ENCODE measurements around the gene RTP4.

The RTP4 gene

DNA sequence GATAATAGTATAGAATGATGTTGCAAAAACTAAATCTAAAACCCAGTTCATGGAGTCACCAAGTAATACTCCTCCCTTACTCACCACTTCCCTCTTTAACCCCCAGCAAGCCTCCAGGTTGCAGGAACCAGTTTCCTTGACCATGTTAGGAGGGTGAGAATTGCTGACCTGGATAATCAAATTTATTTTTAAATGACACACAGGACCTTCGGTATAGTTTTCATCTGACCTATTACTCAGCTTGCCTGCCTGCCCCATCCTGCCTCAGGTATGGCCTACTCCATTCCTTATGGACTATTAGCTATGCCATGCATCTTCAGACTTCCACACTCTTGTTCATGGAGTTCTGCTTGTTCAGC is 883 bp downstream of the RTP4 start:
- TF ChIP-seq TAF1 (IDR thresholded peaks at IDR 0.05; ENCODE audit: low read depth) (no peak), TCF12 (IDR thresholded peaks at IDR 0.05; ENCODE audit: low read depth) (no peak), FOXM1 (IDR thresholded peaks at IDR 0.05; ENCODE audit: borderline replicate concordance, low read depth) (no peak), TEAD4 (IDR thresholded peaks at IDR 0.05) (no peak), YY1 (IDR thresholded peaks at IDR 0.05; ENCODE audit: low read depth) (no peak), NFIC (IDR thresholded peaks at IDR 0.05) (no peak), EP300 (IDR thresholded peaks at IDR 0.05; ENCODE audit: borderline replicate concordance) (no peak), RAD21 (IDR thresholded peaks at IDR 0.05; ENCODE audit: low read depth) (no peak), CEBPB (IDR thresholded peaks at IDR 0.05) (no peak), CREB1 (IDR thresholded peaks at IDR 0.05; ENCODE audit: low read depth) (no peak), EGR1 (IDR thresholded peaks at IDR 0.05) (no peak), ZBTB7A (IDR thresholded peaks at IDR 0.05; ENCODE audit: low read depth) (no peak)
- TF ChIP-seq, protein P1, sequence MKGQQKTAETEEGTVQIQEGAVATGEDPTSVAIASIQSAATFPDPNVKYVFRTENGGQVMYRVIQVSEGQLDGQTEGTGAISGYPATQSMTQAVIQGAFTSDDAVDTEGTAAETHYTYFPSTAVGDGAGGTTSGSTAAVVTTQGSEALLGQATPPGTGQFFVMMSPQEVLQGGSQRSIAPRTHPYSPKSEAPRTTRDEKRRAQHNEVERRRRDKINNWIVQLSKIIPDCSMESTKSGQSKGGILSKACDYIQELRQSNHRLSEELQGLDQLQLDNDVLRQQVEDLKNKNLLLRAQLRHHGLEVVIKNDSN (IDR thresholded peaks at IDR 0.05) = no peak
- TF ChIP-seq, protein P2, sequence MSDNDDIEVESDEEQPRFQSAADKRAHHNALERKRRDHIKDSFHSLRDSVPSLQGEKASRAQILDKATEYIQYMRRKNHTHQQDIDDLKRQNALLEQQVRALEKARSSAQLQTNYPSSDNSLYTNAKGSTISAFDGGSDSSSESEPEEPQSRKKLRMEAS (IDR thresholded peaks at IDR 0.05) = no peak
- TF ChIP-seq, protein P3, sequence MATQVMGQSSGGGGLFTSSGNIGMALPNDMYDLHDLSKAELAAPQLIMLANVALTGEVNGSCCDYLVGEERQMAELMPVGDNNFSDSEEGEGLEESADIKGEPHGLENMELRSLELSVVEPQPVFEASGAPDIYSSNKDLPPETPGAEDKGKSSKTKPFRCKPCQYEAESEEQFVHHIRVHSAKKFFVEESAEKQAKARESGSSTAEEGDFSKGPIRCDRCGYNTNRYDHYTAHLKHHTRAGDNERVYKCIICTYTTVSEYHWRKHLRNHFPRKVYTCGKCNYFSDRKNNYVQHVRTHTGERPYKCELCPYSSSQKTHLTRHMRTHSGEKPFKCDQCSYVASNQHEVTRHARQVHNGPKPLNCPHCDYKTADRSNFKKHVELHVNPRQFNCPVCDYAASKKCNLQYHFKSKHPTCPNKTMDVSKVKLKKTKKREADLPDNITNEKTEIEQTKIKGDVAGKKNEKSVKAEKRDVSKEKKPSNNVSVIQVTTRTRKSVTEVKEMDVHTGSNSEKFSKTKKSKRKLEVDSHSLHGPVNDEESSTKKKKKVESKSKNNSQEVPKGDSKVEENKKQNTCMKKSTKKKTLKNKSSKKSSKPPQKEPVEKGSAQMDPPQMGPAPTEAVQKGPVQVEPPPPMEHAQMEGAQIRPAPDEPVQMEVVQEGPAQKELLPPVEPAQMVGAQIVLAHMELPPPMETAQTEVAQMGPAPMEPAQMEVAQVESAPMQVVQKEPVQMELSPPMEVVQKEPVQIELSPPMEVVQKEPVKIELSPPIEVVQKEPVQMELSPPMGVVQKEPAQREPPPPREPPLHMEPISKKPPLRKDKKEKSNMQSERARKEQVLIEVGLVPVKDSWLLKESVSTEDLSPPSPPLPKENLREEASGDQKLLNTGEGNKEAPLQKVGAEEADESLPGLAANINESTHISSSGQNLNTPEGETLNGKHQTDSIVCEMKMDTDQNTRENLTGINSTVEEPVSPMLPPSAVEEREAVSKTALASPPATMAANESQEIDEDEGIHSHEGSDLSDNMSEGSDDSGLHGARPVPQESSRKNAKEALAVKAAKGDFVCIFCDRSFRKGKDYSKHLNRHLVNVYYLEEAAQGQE (IDR thresholded peaks at IDR 0.05; ENCODE audit: low read depth) = no peak

GRCh38 chr3:187370051-187370450 is 1.9 kb downstream of the RTP4 start:
- TF ChIP-seq CEBPB (IDR thresholded peaks at IDR 0.05) (no peak), FOXM1 (IDR thresholded peaks at IDR 0.05; ENCODE audit: borderline replicate concordance, low read depth) (no peak), ZBTB7A (IDR thresholded peaks at IDR 0.05; ENCODE audit: low read depth) (no peak)
- TF ChIP-seq, protein P1 (IDR thresholded peaks at IDR 0.05) = no peak
- TF ChIP-seq, protein P3 (IDR thresholded peaks at IDR 0.05; ENCODE audit: low read depth) = no peak

DNA sequence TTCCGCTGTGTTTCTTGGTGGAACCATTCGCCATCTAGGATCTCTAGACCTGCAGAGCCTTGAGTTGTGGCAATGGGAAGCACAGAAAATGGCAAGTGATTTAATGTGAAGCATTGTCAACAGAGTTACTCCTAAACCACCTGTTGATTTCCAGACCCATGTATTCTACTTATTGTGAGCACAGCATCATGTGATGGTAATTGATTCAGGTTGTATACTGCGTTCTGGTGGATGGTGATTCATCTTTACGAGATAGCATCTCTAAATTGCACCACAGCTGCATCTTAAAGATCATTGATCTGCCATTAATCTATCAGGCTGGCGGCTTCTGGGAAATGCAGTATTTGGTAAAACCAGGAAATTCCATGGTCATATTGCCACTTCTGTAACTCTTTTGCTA is 7.4 kb downstream of the RTP4 start:
- TF ChIP-seq YY1 (IDR thresholded peaks at IDR 0.05; ENCODE audit: low read depth) (no peak), ZBTB7A (IDR thresholded peaks at IDR 0.05; ENCODE audit: low read depth) (no peak), EP300 (IDR thresholded peaks at IDR 0.05; ENCODE audit: borderline replicate concordance) (no peak), FOXM1 (IDR thresholded peaks at IDR 0.05; ENCODE audit: borderline replicate concordance, low read depth) (no peak)
- TF ChIP-seq, protein P3 (IDR thresholded peaks at IDR 0.05; ENCODE audit: low read depth) = no peak

GRCh38 chr3:187377842-187378241 is 9.7 kb downstream of the RTP4 start:
- TF ChIP-seq CEBPB (IDR thresholded peaks at IDR 0.05) (no peak), TEAD4 (IDR thresholded peaks at IDR 0.05) (no peak), TCF12 (IDR thresholded peaks at IDR 0.05; ENCODE audit: low read depth) (no peak), FOXM1 (IDR thresholded peaks at IDR 0.05; ENCODE audit: borderline replicate concordance, low read depth) (no peak)

- TF ChIP-seq, protein P1 (IDR thresholded peaks at IDR 0.05) = no peak
- TF ChIP-seq CREB1 (IDR thresholded peaks at IDR 0.05; ENCODE audit: low read depth) (no peak), EGR1 (IDR thresholded peaks at IDR 0.05) (no peak), YY1 (IDR thresholded peaks at IDR 0.05; ENCODE audit: low read depth) (no peak), TCF12 (IDR thresholded peaks at IDR 0.05; ENCODE audit: low read depth) (no peak), ZBTB7A (IDR thresholded peaks at IDR 0.05; ENCODE audit: low read depth) (no peak), EP300 (IDR thresholded peaks at IDR 0.05; ENCODE audit: borderline replicate concordance) (no peak), NFIC (IDR thresholded peaks at IDR 0.05) (no peak), RAD21 (IDR thresholded peaks at IDR 0.05; ENCODE audit: low read depth) (no peak), CEBPB (IDR thresholded peaks at IDR 0.05) (no peak), TEAD4 (IDR thresholded peaks at IDR 0.05) (no peak), TAF1 (IDR thresholded peaks at IDR 0.05; ENCODE audit: low read depth) (no peak), FOXM1 (IDR thresholded peaks at IDR 0.05; ENCODE audit: borderline replicate concordance, low read depth) (no peak)
- TF ChIP-seq, protein P3 (IDR thresholded peaks at IDR 0.05; ENCODE audit: low read depth) = no peak
- TF ChIP-seq, protein P2 (IDR thresholded peaks at IDR 0.05) = no peak
These were observed 14.5 kb downstream of the RTP4 start for GRCh38 chr3:187382609-187383151.

Measured in Ishikawa (cell line).